Astrocyte (in vitro differentiated cells and primary cell): ENCODE results near the gene LIPC.

Experiments used
- CTCF ChIP-seq: IDR thresholded peaks from 2 replicates; pipeline ENCODE4 v1.5.1; 2011; ENCODE audit warnings: low read depth, mild to moderate bottlenecking, inconsistent platforms, low read length, moderate library complexity; ENCODE audit not compliant: insufficient read depth
- EZH2 ChIP-seq: IDR thresholded peaks from 2 replicates; pipeline ENCODE4 v1.6.1; 2012; ENCODE audit warnings: mild to moderate bottlenecking, low read length, inconsistent platforms; ENCODE audit not compliant: insufficient read depth

GRCh38 chr15:58487724-58488120, 55.9 kb downstream of the LIPC start:
- TF ChIP-seq CTCF = no peak
- no peak for TF ChIP-seq EZH2
